HCT116 (cell line): ENCODE measurements around the gene SLC25A10. TPM values are rescaled to one million over a fixed set of nuclear protein-coding genes. Genes with fewer than 3 reads are reported as not detected.

Experiments
- ATAC-seq: fragments of 200-7000 bp; cut with Tn5 transposase; 2 replicates; pipeline ENCODE4 v1.9.1; 2020; ENCODE audit warnings: mild to moderate bottlenecking, moderate library complexity
- BruUV-seq: library from RNA; stranded (reverse); fragments of 400-500 nt; replicated peaks from 2 replicates; lab custom pipeline; 2021; lab: Mats Ljungman, UMichigan
- CTCF ChIA-PET: fragments of 300-600 bp; sonication (Branson Sonifier 250); formaldehyde crosslinking; loops from one replicate; lab custom pipeline; 2021; ENCODE audit warnings: antibody characterized with exemption; lab: Charles Lee
- POLR2A ChIA-PET: fragments of 300-600, 350-600 bp; sonication (Branson Sonifier 250); formaldehyde crosslinking; loops from one replicate; lab custom pipeline; 2021; ENCODE audit warnings: antibody characterized with exemption; lab: Charles Lee
- RAD21 ChIA-PET, 2 experiments: fragments of 300-600 bp; sonication (Branson Sonifier 250); formaldehyde crosslinking; loops; one replicate each; lab custom pipeline; 2023; ENCODE audit warnings: low total read pairs in 2 of 2; ENCODE audit not compliant: uncharacterized antibody in 2 of 2, unreplicated experiment in 2 of 2, low non-redundant PET in 1 of 2; lab: Charles Lee
- DNase-seq: peaks from one replicate; pipeline ENCODE4 v3.0.0-alpha.2; 2010; ENCODE audit warnings: low read depth, low spot score
- H2AFZ ChIP-seq: fragments of 200-600 bp; shearing (Covaris generic), sonication (generic); 2 replicates; pipeline ENCODE4 v1.6.1; 2017; ENCODE audit warnings: low read depth, mixed run types, mixed read lengths, antibody characterized with exemption, low read length; ENCODE audit not compliant: poor library complexity, severe bottlenecking
- H3K27ac ChIP-seq: 2 replicates; pipeline ENCODE4 v1.5.1; 2012; ENCODE audit warnings: low read depth, low read length
- H3K27me3 ChIP-seq: fragments of 200-600 bp; sonication (generic); 2 replicates; pipeline ENCODE4 v1.6.1; 2016; ENCODE audit warnings: mixed run types, low read length, mixed read lengths; ENCODE audit not compliant: insufficient read depth
- H3K36me3 ChIP-seq, 2 experiments: fragments of 200-500 bp in 1 of 2; fragments of 200-600 bp in 1 of 2; sonication (Bioruptor generic) in 1 of 2; sonication (generic) in 1 of 2; 2 replicates each; pipeline versions ENCODE4 v1.5.1 to v1.6.1; 2014 to 2016; ENCODE audit warnings: low read length in 2 of 2, inconsistent platforms in 1 of 2, mixed read lengths in 1 of 2, mixed run types in 1 of 2; ENCODE audit not compliant: insufficient read depth in 2 of 2, control insufficient read depth in 1 of 2
- H3K4me1 ChIP-seq, 2 experiments: fragments of 200-600 bp in 1 of 2; sonication (generic) in 1 of 2; 2 replicates each; pipeline versions ENCODE4 v1.5.1 to v1.6.1; 2012 to 2017; ENCODE audit warnings: low read length in 2 of 2, inconsistent platforms in 1 of 2, mild to moderate bottlenecking in 1 of 2, mixed read lengths in 1 of 2, mixed run types in 1 of 2, moderate library complexity in 1 of 2; ENCODE audit not compliant: insufficient read depth in 2 of 2, control insufficient read depth in 1 of 2
- H3K4me2 ChIP-seq: fragments of 200-600 bp; sonication (generic); 2 replicates; pipeline ENCODE4 v1.6.1; 2017; ENCODE audit warnings: mixed run types, low read length, mixed read lengths
- H3K4me3 ChIP-seq, 2 experiments: fragments of 200-600 bp in 1 of 2; sonication (generic) in 1 of 2; replicated peaks in 1 of 2; 2 replicates each; pipeline ENCODE4 v1.5.1; 2011 to 2016; ENCODE audit warnings: low read length in 2 of 2, control low read depth in 1 of 2, low read depth in 1 of 2, mild to moderate bottlenecking in 1 of 2, mixed read lengths in 1 of 2, mixed run types in 1 of 2
- H3K79me2 ChIP-seq: fragments of 200-600 bp; sonication (generic); 2 replicates; pipeline ENCODE4 v1.6.1; 2017; ENCODE audit warnings: mild to moderate bottlenecking, mixed run types, low read length, moderate library complexity, mixed read lengths; ENCODE audit not compliant: insufficient read depth
- H3K9ac ChIP-seq: fragments of 200-600 bp; sonication (generic); 2 replicates; pipeline ENCODE4 v1.6.1; 2016; ENCODE audit warnings: low read length, mixed read lengths
- H3K9me2 ChIP-seq: fragments of 200-600 bp; sonication (generic), shearing (Covaris generic); 2 replicates; pipeline ENCODE4 v1.6.1; 2017; ENCODE audit warnings: mixed run types, mild to moderate bottlenecking, moderate library complexity; ENCODE audit not compliant: insufficient read depth
- H3K9me3 ChIP-seq, 2 experiments: fragments of 200-500 bp in 1 of 2; fragments of 200-600 bp in 1 of 2; sonication (Bioruptor generic) in 1 of 2; sonication (generic) in 1 of 2; 2 replicates each; pipeline ENCODE4 v1.6.1; 2014 to 2017; ENCODE audit warnings: low read length in 2 of 2, mixed read lengths in 2 of 2, inconsistent platforms in 1 of 2, low read depth in 1 of 2, mild to moderate bottlenecking in 1 of 2, mixed run types in 1 of 2, moderate library complexity in 1 of 2; ENCODE audit not compliant: control insufficient read depth in 1 of 2, insufficient read depth in 1 of 2
- H4K20me1 ChIP-seq: fragments of 200-600 bp; sonication (generic), shearing (Covaris generic); 2 replicates; pipeline ENCODE4 v1.6.1; 2017; ENCODE audit warnings: mixed run types, mild to moderate bottlenecking, moderate library complexity; ENCODE audit not compliant: insufficient read depth
- CBX3 ChIP-seq: IDR thresholded peaks from 2 replicates; pipeline ENCODE4 v1.6.1; 2012; ENCODE audit warnings: low read depth
- EGR1 ChIP-seq: IDR thresholded peaks from 2 replicates; pipeline ENCODE4 v1.6.1; 2012; ENCODE audit warnings: low read depth
- ELF1 ChIP-seq: IDR thresholded peaks from 2 replicates; pipeline ENCODE4 v1.6.1; 2012; ENCODE audit warnings: low read depth, borderline replicate concordance
- EZH2phosphoT487 ChIP-seq: fragments of 200-600 bp; IDR thresholded peaks from 2 replicates; pipeline ENCODE4 v1.6.1; 2018; ENCODE audit warnings: antibody characterized with exemption, borderline replicate concordance
- FOSL1 ChIP-seq: IDR thresholded peaks from 2 replicates; pipeline ENCODE4 v1.6.1; 2012; ENCODE audit warnings: low read depth
- JUND ChIP-seq: IDR thresholded peaks from 2 replicates; pipeline ENCODE4 v1.6.1; 2012
- POLR2A ChIP-seq: IDR thresholded peaks from 2 replicates; pipeline ENCODE4 v1.7.0; 2011; ENCODE audit warnings: borderline replicate concordance; ENCODE audit not compliant: insufficient read depth, insufficient read length; ENCODE audit errors: extremely low read depth
- POLR2AphosphoS5 ChIP-seq: IDR thresholded peaks from 2 replicates; pipeline ENCODE4 v1.6.1; 2011; ENCODE audit warnings: mild to moderate bottlenecking, low read depth, low read length, moderate library complexity
- SIN3A ChIP-seq: IDR thresholded peaks from 2 replicates; pipeline ENCODE4 v1.6.1; 2012; ENCODE audit warnings: low read depth
- SP1 ChIP-seq: IDR thresholded peaks from 2 replicates; pipeline ENCODE4 v1.6.1; 2012; ENCODE audit warnings: low read depth
- TCF7L2 ChIP-seq: IDR thresholded peaks from 2 replicates; pipeline ENCODE4 v1.7.0; 2011; ENCODE audit warnings: borderline replicate concordance, inconsistent platforms; ENCODE audit not compliant: insufficient read depth, insufficient read length; ENCODE audit errors: extremely low read depth
- ZNF274 ChIP-seq: fragments of 200-500 bp; sonication (Bioruptor generic); IDR thresholded peaks from 2 replicates; pipeline ENCODE4 v1.6.1; 2014; ENCODE audit warnings: mild to moderate bottlenecking, low read depth, low read length, inconsistent platforms
- intact Hi-C: fragments of 100-400 bp; cut with micrococcal nuclease; formaldehyde crosslinking; loops from 2 replicates; pipeline ENCODE4 v1.10.0; 2022
- total RNA-seq: library from RNA; stranded (reverse); gene quantifications from one replicate; pipeline ENCODE4 v1.2.1, GENCODE V29; 2021; ENCODE audit not compliant: unreplicated experiment
- TF ChIP-seq, protein P1 (sequence below), 3 experiments: fragments of 200-600 bp in 1 of 3; sonication (generic) in 1 of 3; IDR thresholded peaks in 2 of 3; conservative IDR thresholded peaks in 1 of 3; 2 replicates each; pipeline ENCODE4 v1.5.1; 2012 to 2017; ENCODE audit warnings: low read depth in 2 of 3, low read length in 2 of 3, antibody characterized with exemption in 1 of 3, borderline replicate concordance in 1 of 3, control low read depth in 1 of 3, mild to moderate bottlenecking in 1 of 3, mixed read lengths in 1 of 3, mixed run types in 1 of 3, moderate library complexity in 1 of 3; ENCODE audit not compliant: insufficient read depth in 1 of 3
- TF ChIP-seq, protein P2 (sequence below): IDR thresholded peaks from 2 replicates; pipeline ENCODE4 v1.6.1; 2011; ENCODE audit warnings: mild to moderate bottlenecking, low read length, moderate library complexity; ENCODE audit not compliant: insufficient replicate concordance; ENCODE audit errors: extremely low read depth
- TF ChIP-seq, protein P3 (sequence below): IDR thresholded peaks from 2 replicates; pipeline ENCODE4 v1.6.1; 2012
- TF ChIP-seq, protein P4 (sequence below): IDR thresholded peaks from 2 replicates; pipeline ENCODE4 v1.6.1; 2012; ENCODE audit warnings: low read depth
- TF ChIP-seq, protein P5 (sequence below): IDR thresholded peaks from 2 replicates; pipeline ENCODE4 v1.6.1; 2012

The SLC25A10 gene
- total RNA-seq, 1 experiment from 2014 or later: 70.8 TPM

DNA sequence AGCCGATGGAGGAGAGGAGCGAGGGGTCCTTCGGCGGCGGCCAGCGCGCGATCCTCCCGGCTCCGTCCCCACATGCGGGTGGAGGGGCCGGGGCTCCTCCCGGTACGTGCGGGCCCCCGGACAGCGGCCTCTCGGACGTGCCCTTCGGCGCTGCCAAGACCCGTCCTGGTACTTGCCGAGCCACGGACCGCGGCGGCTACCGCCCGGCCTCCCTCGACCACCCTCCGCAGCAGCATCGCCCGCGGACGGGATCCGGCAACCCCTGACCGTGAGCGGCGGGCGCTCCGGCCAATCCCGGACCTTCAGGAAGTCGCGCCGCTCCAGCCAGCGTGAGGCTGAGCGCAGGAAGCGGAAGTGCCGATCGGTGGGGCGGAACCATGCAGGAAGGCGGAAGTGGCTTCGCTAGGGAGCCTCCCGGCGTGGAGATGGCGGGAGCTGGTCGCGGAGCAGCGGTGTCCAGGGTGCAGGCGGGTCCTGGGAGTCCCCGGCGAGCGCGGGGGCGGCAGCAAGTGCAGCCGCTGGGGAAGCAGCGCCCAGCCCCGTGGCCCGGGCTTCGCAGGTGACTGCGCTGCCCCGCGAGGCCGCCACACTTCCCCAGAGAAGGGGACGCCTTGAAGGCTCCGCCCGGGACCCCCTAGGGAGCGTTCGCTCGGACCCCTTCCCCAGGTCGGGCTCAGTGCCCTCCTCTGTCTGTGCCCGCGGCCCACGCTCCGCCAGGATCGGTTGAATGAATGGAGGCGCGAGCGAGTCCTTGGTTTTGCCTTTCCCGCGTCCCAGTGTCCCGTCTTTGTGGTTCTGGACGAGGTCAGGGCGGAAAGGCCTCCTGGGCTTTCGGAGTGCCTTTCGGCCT lies 45.5 kb upstream of the SLC25A10 start, which contains the start of the genes CCDC137 and OXLD1:
Gene CCDC137, plus strand, starts transcription at position 396 of the 850 bp plus-strand sequence. Its CDS starts 30 bp downstream, at position 426.
Gene OXLD1, minus strand, starts transcription at position 264 of the 850 bp plus-strand sequence. Its CDS starts 28 bp downstream, at position 236.
- Histone ChIP-seq H3K36me3 (peaks cover 23 to 44% of the 10 kb centered on the region in 2 experiments), H3K4me3 (peak within 1 kb of the TSS; percentile 78 to 84), H3K27me3 (no peaks in the 10 kb centered on the region), H3K9me2 (no peaks in the 10 kb centered on the region), H3K9me3 (no peaks in the 10 kb centered on the region), H3K4me1 (peaks cover 40 to 48% of the 10 kb centered on the region in 2 experiments), H3K79me2 (peaks cover 67% of the 10 kb centered on the region), H2AFZ (no peak within 1 kb of the TSS), H4K20me1 (peaks cover 3% of the 10 kb centered on the region; the same call in 1 of the 2 replicates), H3K4me2 (peak within 1 kb of the TSS; percentile 89), H3K9ac (peak within 1 kb of the TSS; percentile 97), H3K27ac (peak within 1 kb of the TSS; percentile 86)
- intact Hi-C loops: loop anchor here (1.0 kb wide), 2 partner anchors 17 to 29 kb away; partner anchors contain the start of genes ARL16, NPLOC4 and TSPAN10
- ATAC-seq (peak; percentile 86), DNase-seq (peak; percentile 94)
- ChIA-PET RAD21 (interaction anchor here in 1 of 2 experiments (2.2 kb wide), 1 partner anchor 17 kb away, joined by 4 read pairs; the partner anchor contains the start of genes ARL16 and HGS), POLR2A (interaction anchor here (1.8 to 2.7 kb wide), 2 partner anchors 9 to 17 kb away, joined by 7 to 9 read pairs; partner anchors contain the start of genes ARL16 and HGS), CTCF (no interaction called here)
- BruUV-seq: no TSS peak
- TF ChIP-seq, protein P1, sequence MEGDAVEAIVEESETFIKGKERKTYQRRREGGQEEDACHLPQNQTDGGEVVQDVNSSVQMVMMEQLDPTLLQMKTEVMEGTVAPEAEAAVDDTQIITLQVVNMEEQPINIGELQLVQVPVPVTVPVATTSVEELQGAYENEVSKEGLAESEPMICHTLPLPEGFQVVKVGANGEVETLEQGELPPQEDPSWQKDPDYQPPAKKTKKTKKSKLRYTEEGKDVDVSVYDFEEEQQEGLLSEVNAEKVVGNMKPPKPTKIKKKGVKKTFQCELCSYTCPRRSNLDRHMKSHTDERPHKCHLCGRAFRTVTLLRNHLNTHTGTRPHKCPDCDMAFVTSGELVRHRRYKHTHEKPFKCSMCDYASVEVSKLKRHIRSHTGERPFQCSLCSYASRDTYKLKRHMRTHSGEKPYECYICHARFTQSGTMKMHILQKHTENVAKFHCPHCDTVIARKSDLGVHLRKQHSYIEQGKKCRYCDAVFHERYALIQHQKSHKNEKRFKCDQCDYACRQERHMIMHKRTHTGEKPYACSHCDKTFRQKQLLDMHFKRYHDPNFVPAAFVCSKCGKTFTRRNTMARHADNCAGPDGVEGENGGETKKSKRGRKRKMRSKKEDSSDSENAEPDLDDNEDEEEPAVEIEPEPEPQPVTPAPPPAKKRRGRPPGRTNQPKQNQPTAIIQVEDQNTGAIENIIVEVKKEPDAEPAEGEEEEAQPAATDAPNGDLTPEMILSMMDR (IDR thresholded peaks at IDR 0.05 in 2 of 3, conservative IDR thresholded peaks at IDR 0.05 in 1 of 3; ENCODE audit: borderline replicate concordance in 1 of 3, insufficient read depth in 1 of 3, low read depth in 2 of 3, low read length in 2 of 3): no peak
- TF ChIP-seq, protein P2, sequence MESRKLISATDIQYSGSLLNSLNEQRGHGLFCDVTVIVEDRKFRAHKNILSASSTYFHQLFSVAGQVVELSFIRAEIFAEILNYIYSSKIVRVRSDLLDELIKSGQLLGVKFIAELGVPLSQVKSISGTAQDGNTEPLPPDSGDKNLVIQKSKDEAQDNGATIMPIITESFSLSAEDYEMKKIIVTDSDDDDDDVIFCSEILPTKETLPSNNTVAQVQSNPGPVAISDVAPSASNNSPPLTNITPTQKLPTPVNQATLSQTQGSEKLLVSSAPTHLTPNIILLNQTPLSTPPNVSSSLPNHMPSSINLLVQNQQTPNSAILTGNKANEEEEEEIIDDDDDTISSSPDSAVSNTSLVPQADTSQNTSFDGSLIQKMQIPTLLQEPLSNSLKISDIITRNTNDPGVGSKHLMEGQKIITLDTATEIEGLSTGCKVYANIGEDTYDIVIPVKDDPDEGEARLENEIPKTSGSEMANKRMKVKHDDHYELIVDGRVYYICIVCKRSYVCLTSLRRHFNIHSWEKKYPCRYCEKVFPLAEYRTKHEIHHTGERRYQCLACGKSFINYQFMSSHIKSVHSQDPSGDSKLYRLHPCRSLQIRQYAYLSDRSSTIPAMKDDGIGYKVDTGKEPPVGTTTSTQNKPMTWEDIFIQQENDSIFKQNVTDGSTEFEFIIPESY: peak; percentile 72
- no peak for TF ChIP-seq JUND
- TF ChIP-seq EGR1: peak; percentile 72; the same call in 1 of the 2 replicates
- no peak for TF ChIP-seq TCF7L2
- TF ChIP-seq, protein P3, sequence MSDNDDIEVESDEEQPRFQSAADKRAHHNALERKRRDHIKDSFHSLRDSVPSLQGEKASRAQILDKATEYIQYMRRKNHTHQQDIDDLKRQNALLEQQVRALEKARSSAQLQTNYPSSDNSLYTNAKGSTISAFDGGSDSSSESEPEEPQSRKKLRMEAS: peak; percentile 94
- peak; percentile 95 for TF ChIP-seq POLR2AphosphoS5
- TF ChIP-seq CBX3: no peak
- TF ChIP-seq ELF1: peak; percentile 100; the same call in 1 of the 2 replicates
- peak; percentile 96 for TF ChIP-seq SP1
- TF ChIP-seq EZH2phosphoT487: no peak
- no peak for TF ChIP-seq ZNF274
- peak; percentile 93 for TF ChIP-seq POLR2A
- TF ChIP-seq SIN3A: peak; percentile 99
- no peak for TF ChIP-seq FOSL1
- TF ChIP-seq, protein P4, sequence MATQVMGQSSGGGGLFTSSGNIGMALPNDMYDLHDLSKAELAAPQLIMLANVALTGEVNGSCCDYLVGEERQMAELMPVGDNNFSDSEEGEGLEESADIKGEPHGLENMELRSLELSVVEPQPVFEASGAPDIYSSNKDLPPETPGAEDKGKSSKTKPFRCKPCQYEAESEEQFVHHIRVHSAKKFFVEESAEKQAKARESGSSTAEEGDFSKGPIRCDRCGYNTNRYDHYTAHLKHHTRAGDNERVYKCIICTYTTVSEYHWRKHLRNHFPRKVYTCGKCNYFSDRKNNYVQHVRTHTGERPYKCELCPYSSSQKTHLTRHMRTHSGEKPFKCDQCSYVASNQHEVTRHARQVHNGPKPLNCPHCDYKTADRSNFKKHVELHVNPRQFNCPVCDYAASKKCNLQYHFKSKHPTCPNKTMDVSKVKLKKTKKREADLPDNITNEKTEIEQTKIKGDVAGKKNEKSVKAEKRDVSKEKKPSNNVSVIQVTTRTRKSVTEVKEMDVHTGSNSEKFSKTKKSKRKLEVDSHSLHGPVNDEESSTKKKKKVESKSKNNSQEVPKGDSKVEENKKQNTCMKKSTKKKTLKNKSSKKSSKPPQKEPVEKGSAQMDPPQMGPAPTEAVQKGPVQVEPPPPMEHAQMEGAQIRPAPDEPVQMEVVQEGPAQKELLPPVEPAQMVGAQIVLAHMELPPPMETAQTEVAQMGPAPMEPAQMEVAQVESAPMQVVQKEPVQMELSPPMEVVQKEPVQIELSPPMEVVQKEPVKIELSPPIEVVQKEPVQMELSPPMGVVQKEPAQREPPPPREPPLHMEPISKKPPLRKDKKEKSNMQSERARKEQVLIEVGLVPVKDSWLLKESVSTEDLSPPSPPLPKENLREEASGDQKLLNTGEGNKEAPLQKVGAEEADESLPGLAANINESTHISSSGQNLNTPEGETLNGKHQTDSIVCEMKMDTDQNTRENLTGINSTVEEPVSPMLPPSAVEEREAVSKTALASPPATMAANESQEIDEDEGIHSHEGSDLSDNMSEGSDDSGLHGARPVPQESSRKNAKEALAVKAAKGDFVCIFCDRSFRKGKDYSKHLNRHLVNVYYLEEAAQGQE: no peak
- TF ChIP-seq, protein P5, sequence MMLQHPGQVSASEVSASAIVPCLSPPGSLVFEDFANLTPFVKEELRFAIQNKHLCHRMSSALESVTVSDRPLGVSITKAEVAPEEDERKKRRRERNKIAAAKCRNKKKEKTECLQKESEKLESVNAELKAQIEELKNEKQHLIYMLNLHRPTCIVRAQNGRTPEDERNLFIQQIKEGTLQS: no peak
